HepG2 (cell line): ENCODE measurements around the gene PLCL2.

Experiments
- CTCF ChIP-seq: sonication (generic); formaldehyde crosslinking; IDR thresholded peaks from 2 replicates; pipeline ENCODE4 v1.5.0; 2020; ENCODE audit warnings: mild to moderate bottlenecking, missing genetic modification reagents, moderate library complexity
- EED ChIP-seq: sonication (generic); formaldehyde crosslinking; IDR thresholded peaks from 2 replicates; pipeline ENCODE4 v1.5.0; 2020; ENCODE audit warnings: mild to moderate bottlenecking, missing genetic modification reagents
- RARA ChIP-seq: IDR thresholded peaks from 2 replicates; pipeline ENCODE4 v1.6.1; 2016; ENCODE audit warnings: missing genetic modification reagents, missing compliant biosample characterization
- SP1 ChIP-seq, 2 experiments: fragments of 450-650 bp in 1 of 2; sonication (generic) in 1 of 2; formaldehyde crosslinking in 1 of 2; IDR thresholded peaks; 2 replicates each; pipeline versions ENCODE4 v1.4.0 to v1.6.1; 2016 to 2020; ENCODE audit warnings: missing genetic modification reagents in 1 of 2

GRCh38 chr3:16936676-16937230 is 52.0 kb downstream of the PLCL2 start:
- TF ChIP-seq SP1 (IDR thresholded peaks at IDR 0.05) (no peak), SP1 (CRISPR knock-in tag; IDR thresholded peaks at IDR 0.05) (no peak), RARA (CRISPR knock-in tag) (no peak), CTCF (CRISPR knock-in tag) (no peak), EED (CRISPR knock-in tag) (no peak)
